HepG2 (cell line): ENCODE data around the gene ABHD6. TPM values are rescaled to one million over a fixed set of nuclear protein-coding genes. Genes with fewer than 3 reads are reported as not detected.

Experiments used
- ATAC-seq: fragments of 200-7000 bp; cut with Tn5 transposase; 3 replicates; pipeline ENCODE4 v1.9.1; 2020; ENCODE audit warnings: mild to moderate bottlenecking, moderate library complexity
- BruUV-seq: library from RNA; stranded (reverse); fragments of 400-500 nt; replicated peaks from 2 replicates; lab custom pipeline; 2021; lab: Mats Ljungman, UMichigan
- CTCF ChIA-PET: fragments of 300-600 bp; formaldehyde crosslinking; extraction: SDS; loops from one replicate; lab custom pipeline; 2021; ENCODE audit warnings: low total read pairs, inconsistent platforms, low intra/inter-chr PET ratio; lab: Yijun Ruan, JAX
- POLR2A ChIA-PET: fragments of 350-600 bp; sonication (Branson Sonifier 250); formaldehyde crosslinking; loops from one replicate; lab custom pipeline; 2020; ENCODE audit warnings: antibody characterized with exemption, inconsistent platforms; lab: Yijun Ruan, JAX
- DNase-seq: peaks from one replicate; pipeline ENCODE4 v3.0.0-alpha.2; 2015; ENCODE audit warnings: low spot score
- FAIRE-seq: peaks from 3 replicates; lab custom pipeline; 2011; peaks lifted over from hg19 to GRCh38; lab: Jason Lieb, UNC
- H2AFZ ChIP-seq: one replicate; pipeline ENCODE4 v1.6.1; 2011; ENCODE audit warnings: low read length, inconsistent platforms
- H3K27ac ChIP-seq: fragments of 300-600 bp; 3 replicates; pipeline ENCODE4 v1.8.0; 2011; ENCODE audit warnings: mixed run types, mild to moderate bottlenecking, mixed read lengths, low read length, inconsistent platforms; ENCODE audit not compliant: insufficient read depth; ENCODE audit errors: extremely low read length
- H3K27me3 ChIP-seq, 2 experiments: fragments of 200-600 bp in 1 of 2; 2 replicates in 1 of 2; 3 replicates in 1 of 2; pipeline versions ENCODE4 v1.6.0 to v1.8.0; 2011; ENCODE audit warnings: low read length in 2 of 2, mild to moderate bottlenecking in 2 of 2, moderate library complexity in 2 of 2, inconsistent platforms in 1 of 2; ENCODE audit not compliant: insufficient read depth in 2 of 2, control insufficient read depth in 1 of 2
- H3K36me3 ChIP-seq, 2 experiments: fragments of 200-600 bp in 1 of 2; replicated peaks in 1 of 2; 2 replicates in 1 of 2; 3 replicates in 1 of 2; pipeline versions ENCODE4 v1.5.1 to v1.8.0; 2011; ENCODE audit warnings: low read length in 2 of 2, inconsistent platforms in 1 of 2; ENCODE audit not compliant: insufficient read depth in 2 of 2, control insufficient read depth in 1 of 2
- H3K4me1 ChIP-seq: 2 replicates; pipeline ENCODE4 v1.5.1; 2012; ENCODE audit warnings: low read length, inconsistent platforms; ENCODE audit not compliant: insufficient read depth
- H3K4me2 ChIP-seq: 2 replicates; pipeline ENCODE4 v1.6.0; 2011; ENCODE audit warnings: low read depth, low read length, inconsistent platforms
- H3K4me3 ChIP-seq, 3 experiments: fragments of 200-600 bp in 1 of 3; sonication (generic), shearing (Covaris generic) in 1 of 3; replicated peaks in 1 of 3; 2 replicates each; pipeline ENCODE4 v1.5.1; 2011 to 2016; ENCODE audit warnings: low read length in 3 of 3, inconsistent platforms in 2 of 3, low read depth in 2 of 3, mild to moderate bottlenecking in 2 of 3, control low read depth in 1 of 3, mixed read lengths in 1 of 3; ENCODE audit not compliant: insufficient read depth in 1 of 3
- H3K79me2 ChIP-seq: one replicate; pipeline ENCODE4 v1.6.1; 2011; ENCODE audit warnings: low read length, inconsistent platforms; ENCODE audit not compliant: insufficient read depth
- H3K9ac ChIP-seq: 2 replicates; pipeline ENCODE4 v1.6.0; 2011; ENCODE audit warnings: mild to moderate bottlenecking, low read depth, low read length, inconsistent platforms; ENCODE audit not compliant: insufficient read depth
- H3K9me3 ChIP-seq: 2 replicates; pipeline ENCODE4 v1.5.1; 2012; ENCODE audit warnings: mild to moderate bottlenecking, low read length
- H4K20me1 ChIP-seq: 2 replicates; pipeline ENCODE4 v1.6.0; 2011; ENCODE audit warnings: inconsistent platforms, mild to moderate bottlenecking, low read length, moderate library complexity; ENCODE audit not compliant: insufficient read depth
- ATRX ChIP-seq: sonication (generic); formaldehyde crosslinking; IDR thresholded peaks from 2 replicates; pipeline ENCODE4 v1.4.0; 2020; ENCODE audit warnings: missing genetic modification reagents, borderline replicate concordance
- BCL6 ChIP-seq: IDR thresholded peaks from 2 replicates; pipeline ENCODE4 v1.6.1; 2016; ENCODE audit warnings: missing genetic modification reagents, missing compliant biosample characterization
- KDM1A ChIP-seq: IDR thresholded peaks from 2 replicates; pipeline ENCODE4 v1.6.1; 2016; ENCODE audit warnings: missing compliant biosample characterization
- NCOR1 ChIP-seq: fragments of 200-600 bp; sonication (generic); IDR thresholded peaks from 2 replicates; pipeline ENCODE4 v1.7.0; 2017; ENCODE audit warnings: antibody characterized with exemption, low read length, borderline replicate concordance
- NR3C1 ChIP-seq: sonication (generic); formaldehyde crosslinking; IDR thresholded peaks from 2 replicates; pipeline ENCODE4 v1.4.0; 2020; ENCODE audit warnings: missing genetic modification reagents
- PCBP1 ChIP-seq: fragments of 200-400 bp; formaldehyde crosslinking; IDR thresholded peaks from 2 replicates; pipeline ENCODE4 v1.6.1; 2017; ENCODE audit warnings: mild to moderate bottlenecking, low read depth, low read length, borderline replicate concordance
- RARA ChIP-seq: IDR thresholded peaks from 2 replicates; pipeline ENCODE4 v1.6.1; 2016; ENCODE audit warnings: missing genetic modification reagents, missing compliant biosample characterization
- RXRA ChIP-seq: sonication (generic); formaldehyde crosslinking; IDR thresholded peaks from 2 replicates; pipeline ENCODE4 v1.5.1; 2020; ENCODE audit warnings: missing genetic modification reagents
- SKI ChIP-seq: fragments of 450-650 bp; IDR thresholded peaks from one replicate; pipeline ENCODE4 v1.6.1; 2018; ENCODE audit warnings: mild to moderate bottlenecking; ENCODE audit not compliant: partially characterized antibody
- ZBTB42 ChIP-seq: sonication (generic); formaldehyde crosslinking; IDR thresholded peaks from 2 replicates; pipeline ENCODE4 v1.5.0; 2020; ENCODE audit warnings: mild to moderate bottlenecking, missing genetic modification reagents
- ZNF275 ChIP-seq: sonication (generic); formaldehyde crosslinking; IDR thresholded peaks from 2 replicates; pipeline ENCODE4 v1.8.0; 2022; ENCODE audit warnings: missing genetic modification reagents, mild to moderate bottlenecking, inconsistent platforms, borderline replicate concordance
- ZNF543 ChIP-seq: sonication (generic); formaldehyde crosslinking; IDR thresholded peaks from 2 replicates; pipeline ENCODE4 v1.4.0; 2020; ENCODE audit warnings: mild to moderate bottlenecking, missing genetic modification reagents
- ZNF574 ChIP-seq: sonication (generic); formaldehyde crosslinking; IDR thresholded peaks from 2 replicates; pipeline ENCODE4 v1.4.0; 2020; ENCODE audit warnings: missing genetic modification reagents
- ZNF773 ChIP-seq: sonication (generic); formaldehyde crosslinking; IDR thresholded peaks from 2 replicates; pipeline ENCODE4 v1.4.0; 2020; ENCODE audit warnings: missing genetic modification reagents, borderline replicate concordance
- ZNF782 ChIP-seq: sonication (generic); formaldehyde crosslinking; IDR thresholded peaks from 2 replicates; pipeline ENCODE4 v1.4.0; 2020; ENCODE audit warnings: missing genetic modification reagents, mild to moderate bottlenecking, borderline replicate concordance
- WGBS: methylation state at CpG from one replicate; pipeline ENCODE4 v1.1.6; 2017; ENCODE audit warnings: low lambda C conversion rate; 5-methylcytosine and 5-hydroxymethylcytosine counted together
- in situ Hi-C: cut with HindIII; loops from 2 replicates; pipeline ENCODE4 v1.10.0; 2017; ENCODE audit warnings: low pct_unique_long_range_greater_than_20kb; ENCODE audit not compliant: extremely low pct_ligation_motif_present
- intact Hi-C: fragments of 100-400 bp; cut with micrococcal nuclease; formaldehyde crosslinking; loops from one replicate; pipeline ENCODE4 v1.10.0; 2022; ENCODE audit not compliant: unreplicated experiment
- polyA plus RNA-seq, 8 experiments: library from polyadenylated mRNA; depleted of rRNA in 3 of 8; stranded (reverse) in 7 of 8; unstranded in 1 of 8; fragments of >200 nt; fragmentation: Illumina TruSeq in 4 of 8; extraction: Trizol in 4 of 8; gene quantifications; 2 replicates each; pipeline versions ENCODE4 v1.2.1 to v1.2.3, GENCODE V29; 2011 to 2016; ENCODE audit warnings: low read depth in 4 of 8, missing spikeins in 1 of 8, mixed read lengths in 1 of 8; ENCODE audit not compliant: insufficient read depth in 1 of 8
- total RNA-seq, 5 experiments: library from RNA; depleted of rRNA; stranded (reverse); fragments of >200 nt; fragmentation: Illumina TruSeq; extraction: Trizol; gene quantifications; 2 replicates each; pipeline ENCODE4 v1.2.3, GENCODE V29; 2016; ENCODE audit warnings: low read depth in 1 of 5

Gene ABHD6
- total and polyA plus RNA-seq, 2 of the 13 experiments (the other 11 are each of a cell fraction or from before 2014, with no cell fraction given), result 9.0 to 17.2 TPM

- Histone ChIP-seq H3K79me2 (no peaks in the 10 kb centered on the region), H4K20me1 (no peaks in the 10 kb centered on the region), H3K4me1 (peaks cover 82% of the 10 kb centered on the region), H3K4me3 (no peak overlapping the region), H2AFZ (no peak overlapping the region), H3K36me3 (no peaks in the 10 kb centered on the region), H3K9me3 (no peaks in the 10 kb centered on the region), H3K27me3 (no peaks in the 10 kb centered on the region), H3K4me2 (no peak overlapping the region), H3K9ac (no peak overlapping the region), H3K27ac (no peak overlapping the region)
- FAIRE-seq (no peak), ATAC-seq (no peak), DNase-seq (no peak)
- in situ Hi-C loops, result no loop called here
- WGBS, result 70% methylated on average over 4 of the region's 4 CpGs
- ChIA-PET CTCF (no interaction called here), POLR2A (interaction anchor here (1.0 kb wide), 1 partner anchor 32 kb away, joined by 3 read pairs; no protein-coding TSS in a partner anchor)
- TF ChIP-seq ZNF773 (CRISPR knock-in tag) (no peak), ZNF275 (no peak), NR3C1 (CRISPR knock-in tag) (no peak), NCOR1 (0 out of 2 replicates have a peak, but pooled peaks have one; percentile 21), ZNF574 (no peak), RARA (CRISPR knock-in tag) (peak; percentile 74), BCL6 (CRISPR knock-in tag) (0 out of 2 replicates have a peak, but pooled peaks have one; percentile 19), RXRA (CRISPR knock-in tag) (peak; percentile 41; the same call in 1 of the 2 replicates), SKI (peak; percentile 55), KDM1A (CRISPR knock-in tag) (no peak), ATRX (CRISPR knock-in tag) (no peak), ZNF543 (CRISPR knock-in tag) (no peak), PCBP1 (no peak), ZNF782 (no peak), ZBTB42 (no peak)
- intact Hi-C loops, result no loop called here
- BruUV-seq, result no TSS peak
Observed at GRCh38 chr3:58207954-58208353, 29.6 kb upstream of the ABHD6 start.
